SK-N-SH (cell line): Measurements from ENCODE around the gene CLEC16A. TPM values are rescaled to one million over a fixed set of nuclear protein-coding genes. Genes with fewer than 3 reads are reported as not detected.

Source experiments
- CTCF ChIA-PET: fragments of 300-600, 350-600 bp; formaldehyde crosslinking; extraction: SDS; loops from one replicate; lab custom pipeline; 2021; lab: Yijun Ruan, JAX
- POLR2A ChIA-PET: fragments of 350-600 bp; sonication (Branson Sonifier 250); formaldehyde crosslinking; extraction: SDS; loops from one replicate; lab custom pipeline; 2020; ENCODE audit warnings: antibody characterized with exemption, inconsistent platforms; lab: Yijun Ruan, JAX
- DNase-seq: peaks from one replicate; pipeline ENCODE4 v3.0.0; 2012
- H2AFZ ChIP-seq: fragments of 200-600 bp; sonication (generic); 2 replicates; pipeline ENCODE4 v1.8.1; 2016; ENCODE audit warnings: antibody characterized with exemption, mild to moderate bottlenecking, low read depth
- H3F3A ChIP-seq: fragments of 200-600 bp; sonication (generic); replicated peaks from 2 replicates; pipeline ENCODE3; 2016; ENCODE audit warnings: antibody characterized with exemption, mild to moderate bottlenecking; ENCODE audit not compliant: insufficient read depth
- H3K27ac ChIP-seq, 2 experiments: fragments of 200-500 bp in 1 of 2; fragments of 200-600 bp in 1 of 2; sonication (Bioruptor generic) in 1 of 2; sonication (generic), shearing (Covaris generic) in 1 of 2; 2 replicates each; pipeline versions ENCODE4 v1.5.1 to v1.6.1; 2014 to 2016; ENCODE audit warnings: low read depth in 2 of 2, inconsistent platforms in 1 of 2, low read length in 1 of 2, mild to moderate bottlenecking in 1 of 2, mixed read lengths in 1 of 2
- H3K27me3 ChIP-seq: fragments of 200-600 bp; sonication (generic), shearing (Covaris generic); 2 replicates; pipeline ENCODE4 v1.6.1; 2016; ENCODE audit warnings: mixed run types; ENCODE audit not compliant: insufficient read depth
- H3K36me3 ChIP-seq, 2 experiments: fragments of 200-500 bp in 1 of 2; fragments of 200-600 bp in 1 of 2; sonication (Bioruptor generic) in 1 of 2; sonication (generic) in 1 of 2; replicated peaks in 1 of 2; 2 replicates each; pipeline versions ENCODE3 to v1.5.1; 2014 to 2016; ENCODE audit warnings: low read length in 1 of 2, mild to moderate bottlenecking in 1 of 2; ENCODE audit not compliant: insufficient read depth in 2 of 2, control insufficient read depth in 1 of 2
- H3K4me1 ChIP-seq, 2 experiments: fragments of 200-500 bp in 1 of 2; fragments of 200-600 bp in 1 of 2; sonication (Bioruptor generic) in 1 of 2; sonication (generic), shearing (Covaris generic) in 1 of 2; 2 replicates each; pipeline versions ENCODE4 v1.5.1 to v1.6.1; 2014 to 2016; ENCODE audit warnings: low read depth in 1 of 2, low read length in 1 of 2, mixed run types in 1 of 2; ENCODE audit not compliant: insufficient read depth in 2 of 2, control insufficient read depth in 1 of 2
- H3K4me2 ChIP-seq: fragments of 200-600 bp; sonication (generic), shearing (Covaris generic); 2 replicates; pipeline ENCODE4 v1.6.1; 2017; ENCODE audit warnings: mixed run types
- H3K4me3 ChIP-seq, 2 experiments: fragments of 200-500 bp in 1 of 2; fragments of 200-600 bp in 1 of 2; sonication (Bioruptor generic) in 1 of 2; sonication (generic), shearing (Covaris generic) in 1 of 2; 2 replicates each; pipeline versions ENCODE4 v1.5.1 to v1.8.1; 2014 to 2016; ENCODE audit warnings: low read depth in 2 of 2, inconsistent platforms in 1 of 2, low read length in 1 of 2, mild to moderate bottlenecking in 1 of 2, mixed read lengths in 1 of 2, moderate library complexity in 1 of 2
- H3K79me2 ChIP-seq: fragments of 200-600 bp; sonication (generic); 2 replicates; pipeline ENCODE4 v1.8.1; 2017; ENCODE audit warnings: mild to moderate bottlenecking; ENCODE audit not compliant: insufficient read depth
- H3K9ac ChIP-seq: fragments of 200-600 bp; sonication (generic); 2 replicates; pipeline ENCODE4 v1.6.1; 2017; ENCODE audit warnings: mixed run types
- H3K9me2 ChIP-seq: fragments of 200-600 bp; sonication (generic); 2 replicates; pipeline ENCODE4 v1.6.1; 2017; ENCODE audit warnings: mixed run types
- H3K9me3 ChIP-seq: fragments of 200-600 bp; sonication (generic); 2 replicates; pipeline ENCODE4 v1.6.1; 2017; ENCODE audit warnings: mixed run types, mild to moderate bottlenecking, moderate library complexity
- H4K20me1 ChIP-seq: fragments of 200-600 bp; sonication (generic); 2 replicates; pipeline ENCODE4 v1.6.1; 2017; ENCODE audit warnings: mild to moderate bottlenecking, mixed run types; ENCODE audit not compliant: insufficient read depth
- CHD2 ChIP-seq: fragments of 150-350 bp; IDR thresholded peaks from 2 replicates; pipeline ENCODE4 v1.6.1; 2018; ENCODE audit warnings: low read length; ENCODE audit not compliant: partially characterized antibody
- CTCF ChIP-seq: fragments of 200-600 bp; sonication (generic); IDR thresholded peaks from 2 replicates; pipeline ENCODE4 v1.6.1; 2017; ENCODE audit warnings: antibody characterized with exemption, mild to moderate bottlenecking, moderate library complexity
- EP300 ChIP-seq, 2 experiments: IDR thresholded peaks; 2 replicates each; pipeline versions ENCODE4 v1.4.0 to v1.6.1; 2012; ENCODE audit warnings: borderline replicate concordance in 1 of 2, low read depth in 1 of 2, low read length in 1 of 2
- EZH2phosphoT487 ChIP-seq: fragments of 200-600 bp; sonication (generic); IDR thresholded peaks from 2 replicates; pipeline ENCODE4 v1.6.1; 2017; ENCODE audit warnings: low read depth, mixed run types, mild to moderate bottlenecking, antibody characterized with exemption, moderate library complexity, borderline replicate concordance
- FOSL2 ChIP-seq: IDR thresholded peaks from 2 replicates; pipeline ENCODE4 v1.4.0; 2012; ENCODE audit warnings: low read depth, mild to moderate bottlenecking, moderate library complexity, borderline replicate concordance
- FOXJ3 ChIP-seq: sonication (generic); formaldehyde crosslinking; IDR thresholded peaks from 2 replicates; pipeline ENCODE4 v1.5.1; 2020; ENCODE audit warnings: mild to moderate bottlenecking, missing genetic modification reagents
- FOXM1 ChIP-seq: IDR thresholded peaks from 2 replicates; pipeline ENCODE4 v1.4.0; 2012; ENCODE audit warnings: low read depth, mild to moderate bottlenecking
- GABPA ChIP-seq: IDR thresholded peaks from 2 replicates; pipeline ENCODE4 v1.4.0; 2012; ENCODE audit warnings: low read depth, mild to moderate bottlenecking
- GATA2 ChIP-seq: sonication (generic); formaldehyde crosslinking; IDR thresholded peaks from 2 replicates; pipeline ENCODE4 v1.5.0; 2020; ENCODE audit warnings: mild to moderate bottlenecking, missing genetic modification reagents
- JUND ChIP-seq: IDR thresholded peaks from 2 replicates; pipeline ENCODE4 v1.4.0; 2012
- MAX ChIP-seq: IDR thresholded peaks from 2 replicates; pipeline ENCODE4 v1.4.0; 2012; ENCODE audit warnings: low read depth
- MEF2A ChIP-seq: IDR thresholded peaks from 2 replicates; pipeline ENCODE4 v1.4.0; 2012; ENCODE audit warnings: low read depth, borderline replicate concordance
- MXI1 ChIP-seq: IDR thresholded peaks from 2 replicates; pipeline ENCODE4 v1.6.1; 2012; ENCODE audit warnings: mild to moderate bottlenecking, low read depth, low read length, improper control_type of control experiment
- NFIC ChIP-seq: IDR thresholded peaks from 2 replicates; pipeline ENCODE4 v1.4.0; 2012; ENCODE audit warnings: borderline replicate concordance
- NRF1 ChIP-seq: IDR thresholded peaks from 2 replicates; pipeline ENCODE4 v1.6.1; 2012; ENCODE audit warnings: low read depth, mild to moderate bottlenecking, low read length
- POLR2AphosphoS5 ChIP-seq: IDR thresholded peaks from 2 replicates; pipeline ENCODE4 v1.6.1; 2012; ENCODE audit warnings: low read depth, low read length
- RAD21 ChIP-seq: IDR thresholded peaks from 2 replicates; pipeline ENCODE4 v1.6.1; 2012; ENCODE audit warnings: mild to moderate bottlenecking, low read length
- REST ChIP-seq: IDR thresholded peaks from 2 replicates; pipeline ENCODE4 v1.6.1; 2012; ENCODE audit warnings: mild to moderate bottlenecking, low read depth, low read length, moderate library complexity
- RXRA ChIP-seq: IDR thresholded peaks from 2 replicates; pipeline ENCODE4 v1.4.0; 2012; ENCODE audit warnings: low read depth, mild to moderate bottlenecking, borderline replicate concordance
- SIN3A ChIP-seq: IDR thresholded peaks from 2 replicates; pipeline ENCODE4 v1.6.1; 2012; ENCODE audit warnings: low read depth, mild to moderate bottlenecking, low read length, moderate library complexity, borderline replicate concordance
- SMC3 ChIP-seq: IDR thresholded peaks from 2 replicates; pipeline ENCODE4 v1.6.1; 2012; ENCODE audit warnings: low read depth, low read length, improper control_type of control experiment
- TEAD4 ChIP-seq: IDR thresholded peaks from 2 replicates; pipeline ENCODE4 v1.4.0; 2012; ENCODE audit warnings: mild to moderate bottlenecking, borderline replicate concordance; ENCODE audit not compliant: insufficient read depth
- WGBS: methylation state at CpG from one replicate; pipeline ENCODE4 v1.1.6; 2017; ENCODE audit warnings: low lambda C conversion rate; 5-methylcytosine and 5-hydroxymethylcytosine counted together
- polyA plus RNA-seq, 3 experiments: library from polyadenylated mRNA; depleted of rRNA; stranded (reverse); fragments of >200 nt; gene quantifications; 2 replicates each; pipeline ENCODE4 v1.2.3, GENCODE V29; 2012
- TF ChIP-seq, protein P1 (sequence below): fragments of 150-350 bp; IDR thresholded peaks from 2 replicates; pipeline ENCODE4 v1.6.1; 2016; ENCODE audit warnings: mild to moderate bottlenecking, low read depth, low read length

The CLEC16A gene
- polyA plus RNA-seq, 1 of the 3 experiments (the other 2 are of a cell fraction): 13.7 TPM

- no peaks in the 10 kb centered on the region for H3K9me2 ChIP-seq
- no peak overlapping the region for H3K4me2 ChIP-seq
- no peak overlapping the region for H2AFZ ChIP-seq
- H4K20me1 ChIP-seq: no peaks in the 10 kb centered on the region
- DNase-seq: no peak
- CTCF ChIA-PET: no interaction called here
- H3K27me3 ChIP-seq: no peaks in the 10 kb centered on the region
- H3K27ac ChIP-seq: no peak overlapping the region
- peaks cover 0 to 13% of the 10 kb centered on the region in 2 experiments for H3K36me3 ChIP-seq
- no peaks in the 10 kb centered on the region for H3K4me1 ChIP-seq
- no peaks in the 10 kb centered on the region for H3F3A ChIP-seq
- no peaks in the 10 kb centered on the region for H3K9me3 ChIP-seq
- H3K79me2 ChIP-seq: no peaks in the 10 kb centered on the region
- WGBS: 98% methylated on average over 22 of the region's 26 CpGs
- POLR2A ChIA-PET: no interaction called here
- no peak overlapping the region for H3K4me3 ChIP-seq
- TF ChIP-seq FOXJ3 (CRISPR knock-in tag) (no peak), POLR2AphosphoS5 (no peak), SIN3A (no peak), FOSL2 (no peak), MXI1 (no peak), SMC3 (no peak)
- no peak overlapping the region for H3K9ac ChIP-seq
Observed at GRCh38 chr16:11174141-11174540, 229.8 kb downstream of the CLEC16A start.

DNA sequence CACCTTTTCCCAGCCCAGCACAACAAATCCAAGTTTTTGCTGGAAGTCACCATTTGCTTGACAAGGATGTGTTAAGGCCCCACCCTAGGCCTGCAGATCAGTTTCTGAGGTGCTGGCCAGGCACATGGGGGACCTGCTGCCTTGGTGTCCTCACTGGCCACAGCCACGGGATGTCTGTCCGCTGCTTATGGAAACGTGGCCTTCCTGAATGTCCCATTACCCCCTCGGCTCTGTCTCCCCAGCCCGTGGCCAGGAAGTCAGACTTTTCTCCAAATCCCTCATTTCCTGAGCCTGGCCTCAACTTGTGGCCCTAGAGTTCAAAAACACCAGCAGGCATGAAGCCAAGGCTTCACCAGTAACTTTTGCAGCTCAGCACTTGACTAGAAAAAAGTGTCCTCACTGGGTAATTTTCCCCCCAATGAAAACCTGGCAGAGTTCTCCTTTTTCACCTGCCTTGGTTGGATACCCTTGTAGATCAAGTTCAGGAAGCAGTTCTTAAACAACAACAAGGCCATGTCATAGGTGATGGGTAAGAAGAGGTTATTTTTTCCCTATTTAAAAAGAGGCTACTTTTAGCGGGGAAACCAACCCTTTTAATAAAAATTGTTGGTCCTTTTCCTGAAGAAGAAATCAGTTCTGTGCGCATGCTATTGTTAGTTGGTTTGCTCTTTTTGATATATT lies 230.9 kb downstream of the CLEC16A start:
- H4K20me1 ChIP-seq: no peaks in the 10 kb centered on the region
- no peak overlapping the region for H3K27ac ChIP-seq
- H3K9me3 ChIP-seq: no peaks in the 10 kb centered on the region
- DNase-seq: no peak
- H3F3A ChIP-seq: no peaks in the 10 kb centered on the region
- ChIA-PET CTCF (no interaction called here), POLR2A (no interaction called here)
- H3K4me3 ChIP-seq: no peak overlapping the region
- no peaks in the 10 kb centered on the region for H3K9me2 ChIP-seq
- H2AFZ ChIP-seq: no peak overlapping the region
- H3K9ac ChIP-seq: no peak overlapping the region
- no peaks in the 10 kb centered on the region for H3K79me2 ChIP-seq
- no peaks in the 10 kb centered on the region for H3K4me1 ChIP-seq
- WGBS: 98% methylated on average over 7 of the region's 7 CpGs
- no peak overlapping the region for H3K4me2 ChIP-seq
- no peaks in the 10 kb centered on the region for H3K27me3 ChIP-seq
- peaks cover 0 to 15% of the 10 kb centered on the region in 2 experiments for H3K36me3 ChIP-seq
- TF ChIP-seq JUND: no peak
- no peak for TF ChIP-seq FOXM1
- TF ChIP-seq RXRA: no peak
- TF ChIP-seq, protein P1, sequence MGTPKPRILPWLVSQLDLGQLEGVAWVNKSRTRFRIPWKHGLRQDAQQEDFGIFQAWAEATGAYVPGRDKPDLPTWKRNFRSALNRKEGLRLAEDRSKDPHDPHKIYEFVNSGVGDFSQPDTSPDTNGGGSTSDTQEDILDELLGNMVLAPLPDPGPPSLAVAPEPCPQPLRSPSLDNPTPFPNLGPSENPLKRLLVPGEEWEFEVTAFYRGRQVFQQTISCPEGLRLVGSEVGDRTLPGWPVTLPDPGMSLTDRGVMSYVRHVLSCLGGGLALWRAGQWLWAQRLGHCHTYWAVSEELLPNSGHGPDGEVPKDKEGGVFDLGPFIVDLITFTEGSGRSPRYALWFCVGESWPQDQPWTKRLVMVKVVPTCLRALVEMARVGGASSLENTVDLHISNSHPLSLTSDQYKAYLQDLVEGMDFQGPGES: no peak
- TF ChIP-seq NRF1: no peak
- TF ChIP-seq MEF2A: no peak
- TF ChIP-seq EP300 (IDR thresholded peaks at IDR 0.05; ENCODE audit: borderline replicate concordance in 1 of 2, low read depth in 1 of 2, low read length in 1 of 2): no peak
- TF ChIP-seq CTCF: no peak
- no peak for TF ChIP-seq FOSL2
- TF ChIP-seq GATA2: no peak
- TF ChIP-seq RAD21: no peak
- no peak for TF ChIP-seq TEAD4
- no peak for TF ChIP-seq REST
- no peak for TF ChIP-seq CHD2
- no peak for TF ChIP-seq MAX
- TF ChIP-seq GABPA: no peak
- TF ChIP-seq NFIC: no peak
- TF ChIP-seq EZH2phosphoT487: no peak
